ENCODE results near the gene TMEM242.

TMEM242 gene

GRCh38 chr6:157265635-157266034, 57.7 kb downstream of the TMEM242 start:
- H3K27me3 ChIP-seq (ENCODE audit: insufficient read depth, low read length, poor library complexity, severe bottlenecking), result no peaks in the 10 kb centered on the region
- no peak overlapping the region for H2AFZ ChIP-seq (ENCODE audit: low read length)
- H3K9me2 ChIP-seq (replicated peaks; ENCODE audit: low read depth, low read length), result no peaks in the 10 kb centered on the region
- no peaks in the 10 kb centered on the region for H3F3A ChIP-seq (ENCODE audit: low read depth)
- no peaks in the 10 kb centered on the region for H3K79me2 ChIP-seq (ENCODE audit: insufficient read depth, low read length)
- H4K20me1 ChIP-seq (ENCODE audit: insufficient read depth, low read length, poor library complexity, severe bottlenecking), result no peaks in the 10 kb centered on the region
- H3K9ac ChIP-seq (ENCODE audit: low read depth, low read length, poor library complexity, severe bottlenecking), result no peak overlapping the region
- no peak overlapping the region for H3K4me3 ChIP-seq (ENCODE audit: low read length, poor library complexity, severe bottlenecking)
- no peak overlapping the region for H3K4me2 ChIP-seq (ENCODE audit: low read depth, low read length, poor library complexity, severe bottlenecking)
- no peaks in the 10 kb centered on the region for H3K4me1 ChIP-seq (ENCODE audit: insufficient read depth, low read length, poor library complexity, severe bottlenecking)
- TF ChIP-seq, protein P1, sequence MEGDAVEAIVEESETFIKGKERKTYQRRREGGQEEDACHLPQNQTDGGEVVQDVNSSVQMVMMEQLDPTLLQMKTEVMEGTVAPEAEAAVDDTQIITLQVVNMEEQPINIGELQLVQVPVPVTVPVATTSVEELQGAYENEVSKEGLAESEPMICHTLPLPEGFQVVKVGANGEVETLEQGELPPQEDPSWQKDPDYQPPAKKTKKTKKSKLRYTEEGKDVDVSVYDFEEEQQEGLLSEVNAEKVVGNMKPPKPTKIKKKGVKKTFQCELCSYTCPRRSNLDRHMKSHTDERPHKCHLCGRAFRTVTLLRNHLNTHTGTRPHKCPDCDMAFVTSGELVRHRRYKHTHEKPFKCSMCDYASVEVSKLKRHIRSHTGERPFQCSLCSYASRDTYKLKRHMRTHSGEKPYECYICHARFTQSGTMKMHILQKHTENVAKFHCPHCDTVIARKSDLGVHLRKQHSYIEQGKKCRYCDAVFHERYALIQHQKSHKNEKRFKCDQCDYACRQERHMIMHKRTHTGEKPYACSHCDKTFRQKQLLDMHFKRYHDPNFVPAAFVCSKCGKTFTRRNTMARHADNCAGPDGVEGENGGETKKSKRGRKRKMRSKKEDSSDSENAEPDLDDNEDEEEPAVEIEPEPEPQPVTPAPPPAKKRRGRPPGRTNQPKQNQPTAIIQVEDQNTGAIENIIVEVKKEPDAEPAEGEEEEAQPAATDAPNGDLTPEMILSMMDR (conservative IDR thresholded peaks at IDR 0.05; ENCODE audit: low read length), result no peak
- no peak for TF ChIP-seq EZH2phosphoT487 (IDR thresholded peaks at IDR 0.05; ENCODE audit: borderline replicate concordance)
- H3K9me3 ChIP-seq (ENCODE audit: insufficient read depth, low read depth, low read length), result no peaks in the 10 kb centered on the region
- no peaks in the 10 kb centered on the region for H3K36me3 ChIP-seq (ENCODE audit: insufficient read depth, low read length)

GRCh38 chr6:157265186-157265585, 58.1 kb downstream of the TMEM242 start:
- Histone ChIP-seq H4K20me1 (ENCODE audit: insufficient read depth, low read length, poor library complexity, severe bottlenecking) (no peaks in the 10 kb centered on the region), H3K9me2 (replicated peaks; ENCODE audit: low read depth, low read length) (no peaks in the 10 kb centered on the region), H3K36me3 (ENCODE audit: insufficient read depth, low read length) (no peaks in the 10 kb centered on the region), H3K4me1 (ENCODE audit: insufficient read depth, low read length, poor library complexity, severe bottlenecking) (no peaks in the 10 kb centered on the region), H3F3A (ENCODE audit: low read depth) (no peaks in the 10 kb centered on the region), H3K27me3 (ENCODE audit: insufficient read depth, low read length, poor library complexity, severe bottlenecking) (no peaks in the 10 kb centered on the region), H2AFZ (ENCODE audit: low read length) (no peak overlapping the region), H3K9me3 (ENCODE audit: insufficient read depth, low read depth, low read length) (no peaks in the 10 kb centered on the region), H3K4me3 (ENCODE audit: low read length, poor library complexity, severe bottlenecking) (no peak overlapping the region), H3K79me2 (ENCODE audit: insufficient read depth, low read length) (no peaks in the 10 kb centered on the region), H3K9ac (ENCODE audit: low read depth, low read length, poor library complexity, severe bottlenecking) (no peak overlapping the region), H3K4me2 (ENCODE audit: low read depth, low read length, poor library complexity, severe bottlenecking) (no peak overlapping the region)
- TF ChIP-seq, protein P1 (conservative IDR thresholded peaks at IDR 0.05; ENCODE audit: low read length), result no peak
- TF ChIP-seq EZH2phosphoT487 (IDR thresholded peaks at IDR 0.05; ENCODE audit: borderline replicate concordance), result no peak

- no peaks in the 10 kb centered on the region for H3K9me2 ChIP-seq (replicated peaks; ENCODE audit: low read depth, low read length)
- no peaks in the 10 kb centered on the region for H3K27me3 ChIP-seq (ENCODE audit: insufficient read depth, low read length, poor library complexity, severe bottlenecking)
- no peaks in the 10 kb centered on the region for H3F3A ChIP-seq (ENCODE audit: low read depth)
- no peaks in the 10 kb centered on the region for H3K79me2 ChIP-seq (ENCODE audit: insufficient read depth, low read length)
- H3K4me3 ChIP-seq (ENCODE audit: low read length, poor library complexity, severe bottlenecking), result no peak overlapping the region
- no peaks in the 10 kb centered on the region for H3K4me1 ChIP-seq (ENCODE audit: insufficient read depth, low read length, poor library complexity, severe bottlenecking)
- TF ChIP-seq, protein P1 (conservative IDR thresholded peaks at IDR 0.05; ENCODE audit: low read length), result no peak
- no peak for TF ChIP-seq EZH2phosphoT487 (IDR thresholded peaks at IDR 0.05; ENCODE audit: borderline replicate concordance)
- H3K4me2 ChIP-seq (ENCODE audit: low read depth, low read length, poor library complexity, severe bottlenecking), result no peak overlapping the region
- H3K9ac ChIP-seq (ENCODE audit: low read depth, low read length, poor library complexity, severe bottlenecking), result no peak overlapping the region
- no peaks in the 10 kb centered on the region for H3K36me3 ChIP-seq (ENCODE audit: insufficient read depth, low read length)
- no peaks in the 10 kb centered on the region for H3K9me3 ChIP-seq (ENCODE audit: insufficient read depth, low read depth, low read length)
- H2AFZ ChIP-seq (ENCODE audit: low read length), result no peak overlapping the region
- H4K20me1 ChIP-seq (ENCODE audit: insufficient read depth, low read length, poor library complexity, severe bottlenecking), result no peaks in the 10 kb centered on the region
Measured at GRCh38 chr6:157264701-157265100, 58.6 kb downstream of the TMEM242 start.

Data from Loucy (cell line).